H1 (cell line): ENCODE measurements around the gene SAMD7.

ENCODE experiments used
- CTCF ChIP-seq, 3 experiments: IDR thresholded peaks; 1 replicate in 2 of 3; 2 replicates in 1 of 3; pipeline versions ENCODE4 v1.5.1 to v1.6.1; 2011; ENCODE audit warnings: low read length in 3 of 3, mild to moderate bottlenecking in 3 of 3, inconsistent platforms in 2 of 3, low read depth in 1 of 3, moderate library complexity in 1 of 3; ENCODE audit not compliant: insufficient read depth in 1 of 3; ENCODE audit errors: control extremely low read depth in 1 of 3
- EZH2 ChIP-seq: fragments of 200-600 bp; sonication (generic); IDR thresholded peaks from 2 replicates; pipeline ENCODE4 v1.7.1; 2012; ENCODE audit warnings: low read depth, mild to moderate bottlenecking, moderate library complexity, low read length, inconsistent platforms; ENCODE audit not compliant: severe bottlenecking
- POLR2A ChIP-seq, 2 experiments: IDR thresholded peaks; 1 replicate in 1 of 2; 2 replicates in 1 of 2; pipeline ENCODE4 v1.6.1; 2011; ENCODE audit warnings: low read depth in 2 of 2, low read length in 2 of 2, mild to moderate bottlenecking in 2 of 2; ENCODE audit errors: control extremely low read depth in 1 of 2
- RXRA ChIP-seq: IDR thresholded peaks from 2 replicates; pipeline ENCODE4 v1.6.1; 2011; ENCODE audit warnings: low read depth, mild to moderate bottlenecking, low read length, moderate library complexity; ENCODE audit not compliant: insufficient read depth
- TAF1 ChIP-seq: IDR thresholded peaks from 2 replicates; pipeline ENCODE4 v1.6.1; 2011; ENCODE audit warnings: mild to moderate bottlenecking, low read depth, low read length

- TF ChIP-seq TAF1 (no peak), CTCF (IDR thresholded peaks at IDR 0.05; ENCODE audit: control extremely low read depth in 1 of 3, insufficient read depth in 1 of 3, low read depth in 1 of 3, low read length in 3 of 3) (no peak), POLR2A (IDR thresholded peaks at IDR 0.05; ENCODE audit: control extremely low read depth in 1 of 2, low read depth in 2 of 2, low read length in 2 of 2) (no peak), RXRA (no peak), EZH2 (no peak)
These were observed 44.0 kb downstream of the SAMD7 start for GRCh38 chr3:169955406-169955805.
